Measurements from ENCODE around the gene SPRYD4. TPM values are rescaled to one million over a fixed set of nuclear protein-coding genes. Genes with fewer than 3 reads are reported as not detected.
A peak's percentile ranks its signal among the peaks of the same experiment; 100 is the strongest.

SPRYD4 gene
- total RNA-seq, 1 experiment from 2014 or later, result 4.2 TPM

DNA sequence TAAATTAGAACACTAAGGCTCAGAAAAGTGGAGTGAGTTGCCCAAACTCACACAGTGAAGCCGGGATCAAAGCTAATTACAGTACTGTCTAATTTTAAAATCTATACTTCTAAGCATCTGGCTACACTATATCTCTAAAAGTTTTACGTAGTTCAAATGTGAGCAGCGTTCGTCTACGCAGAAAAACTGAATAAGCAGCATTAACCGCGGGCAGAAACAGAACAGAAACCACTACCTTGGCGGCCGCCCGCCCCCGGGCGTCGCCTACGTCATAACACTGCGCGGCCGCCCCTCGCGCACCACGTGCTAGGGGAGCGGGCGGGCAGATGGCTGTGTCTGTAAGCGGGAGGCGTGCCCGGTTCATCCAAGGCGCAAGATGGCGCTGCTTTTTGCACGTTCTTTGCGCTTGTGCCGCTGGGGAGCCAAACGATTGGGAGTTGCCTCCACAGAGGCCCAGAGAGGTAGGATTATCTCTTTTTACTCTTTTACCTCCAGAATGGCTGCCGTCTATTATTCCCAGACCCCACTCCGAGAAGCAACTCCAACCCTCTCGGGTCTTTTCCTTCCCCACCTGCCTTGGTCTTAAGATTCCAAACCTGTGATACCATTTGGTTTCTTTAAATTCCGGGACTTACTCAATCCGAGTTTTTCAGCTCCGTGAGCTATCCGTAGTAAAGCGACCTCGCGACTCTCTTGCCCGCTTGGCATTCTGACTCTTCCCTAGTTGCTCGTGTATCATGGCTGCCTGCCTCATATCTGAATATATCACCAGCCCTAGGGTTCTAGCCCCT, at the start of gene SPRYD4 (continued):
- TF ChIP-seq, protein P1, sequence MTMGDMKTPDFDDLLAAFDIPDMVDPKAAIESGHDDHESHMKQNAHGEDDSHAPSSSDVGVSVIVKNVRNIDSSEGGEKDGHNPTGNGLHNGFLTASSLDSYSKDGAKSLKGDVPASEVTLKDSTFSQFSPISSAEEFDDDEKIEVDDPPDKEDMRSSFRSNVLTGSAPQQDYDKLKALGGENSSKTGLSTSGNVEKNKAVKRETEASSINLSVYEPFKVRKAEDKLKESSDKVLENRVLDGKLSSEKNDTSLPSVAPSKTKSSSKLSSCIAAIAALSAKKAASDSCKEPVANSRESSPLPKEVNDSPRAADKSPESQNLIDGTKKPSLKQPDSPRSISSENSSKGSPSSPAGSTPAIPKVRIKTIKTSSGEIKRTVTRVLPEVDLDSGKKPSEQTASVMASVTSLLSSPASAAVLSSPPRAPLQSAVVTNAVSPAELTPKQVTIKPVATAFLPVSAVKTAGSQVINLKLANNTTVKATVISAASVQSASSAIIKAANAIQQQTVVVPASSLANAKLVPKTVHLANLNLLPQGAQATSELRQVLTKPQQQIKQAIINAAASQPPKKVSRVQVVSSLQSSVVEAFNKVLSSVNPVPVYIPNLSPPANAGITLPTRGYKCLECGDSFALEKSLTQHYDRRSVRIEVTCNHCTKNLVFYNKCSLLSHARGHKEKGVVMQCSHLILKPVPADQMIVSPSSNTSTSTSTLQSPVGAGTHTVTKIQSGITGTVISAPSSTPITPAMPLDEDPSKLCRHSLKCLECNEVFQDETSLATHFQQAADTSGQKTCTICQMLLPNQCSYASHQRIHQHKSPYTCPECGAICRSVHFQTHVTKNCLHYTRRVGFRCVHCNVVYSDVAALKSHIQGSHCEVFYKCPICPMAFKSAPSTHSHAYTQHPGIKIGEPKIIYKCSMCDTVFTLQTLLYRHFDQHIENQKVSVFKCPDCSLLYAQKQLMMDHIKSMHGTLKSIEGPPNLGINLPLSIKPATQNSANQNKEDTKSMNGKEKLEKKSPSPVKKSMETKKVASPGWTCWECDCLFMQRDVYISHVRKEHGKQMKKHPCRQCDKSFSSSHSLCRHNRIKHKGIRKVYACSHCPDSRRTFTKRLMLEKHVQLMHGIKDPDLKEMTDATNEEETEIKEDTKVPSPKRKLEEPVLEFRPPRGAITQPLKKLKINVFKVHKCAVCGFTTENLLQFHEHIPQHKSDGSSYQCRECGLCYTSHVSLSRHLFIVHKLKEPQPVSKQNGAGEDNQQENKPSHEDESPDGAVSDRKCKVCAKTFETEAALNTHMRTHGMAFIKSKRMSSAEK (CRISPR knock-in tag; IDR thresholded peaks at IDR 0.05; ENCODE audit: borderline replicate concordance), result no peak
- no peak for TF ChIP-seq NR2C2 (CRISPR knock-in tag; IDR thresholded peaks at IDR 0.05)
- peak; percentile 96 for TF ChIP-seq ETV6 (CRISPR knock-in tag; IDR thresholded peaks at IDR 0.05)
- TF ChIP-seq, protein P2, sequence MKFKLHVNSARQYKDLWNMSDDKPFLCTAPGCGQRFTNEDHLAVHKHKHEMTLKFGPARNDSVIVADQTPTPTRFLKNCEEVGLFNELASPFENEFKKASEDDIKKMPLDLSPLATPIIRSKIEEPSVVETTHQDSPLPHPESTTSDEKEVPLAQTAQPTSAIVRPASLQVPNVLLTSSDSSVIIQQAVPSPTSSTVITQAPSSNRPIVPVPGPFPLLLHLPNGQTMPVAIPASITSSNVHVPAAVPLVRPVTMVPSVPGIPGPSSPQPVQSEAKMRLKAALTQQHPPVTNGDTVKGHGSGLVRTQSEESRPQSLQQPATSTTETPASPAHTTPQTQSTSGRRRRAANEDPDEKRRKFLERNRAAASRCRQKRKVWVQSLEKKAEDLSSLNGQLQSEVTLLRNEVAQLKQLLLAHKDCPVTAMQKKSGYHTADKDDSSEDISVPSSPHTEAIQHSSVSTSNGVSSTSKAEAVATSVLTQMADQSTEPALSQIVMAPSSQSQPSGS (CRISPR knock-in tag; IDR thresholded peaks at IDR 0.05; ENCODE audit: borderline replicate concordance, low read depth), result no peak
- TF ChIP-seq, protein P3, sequence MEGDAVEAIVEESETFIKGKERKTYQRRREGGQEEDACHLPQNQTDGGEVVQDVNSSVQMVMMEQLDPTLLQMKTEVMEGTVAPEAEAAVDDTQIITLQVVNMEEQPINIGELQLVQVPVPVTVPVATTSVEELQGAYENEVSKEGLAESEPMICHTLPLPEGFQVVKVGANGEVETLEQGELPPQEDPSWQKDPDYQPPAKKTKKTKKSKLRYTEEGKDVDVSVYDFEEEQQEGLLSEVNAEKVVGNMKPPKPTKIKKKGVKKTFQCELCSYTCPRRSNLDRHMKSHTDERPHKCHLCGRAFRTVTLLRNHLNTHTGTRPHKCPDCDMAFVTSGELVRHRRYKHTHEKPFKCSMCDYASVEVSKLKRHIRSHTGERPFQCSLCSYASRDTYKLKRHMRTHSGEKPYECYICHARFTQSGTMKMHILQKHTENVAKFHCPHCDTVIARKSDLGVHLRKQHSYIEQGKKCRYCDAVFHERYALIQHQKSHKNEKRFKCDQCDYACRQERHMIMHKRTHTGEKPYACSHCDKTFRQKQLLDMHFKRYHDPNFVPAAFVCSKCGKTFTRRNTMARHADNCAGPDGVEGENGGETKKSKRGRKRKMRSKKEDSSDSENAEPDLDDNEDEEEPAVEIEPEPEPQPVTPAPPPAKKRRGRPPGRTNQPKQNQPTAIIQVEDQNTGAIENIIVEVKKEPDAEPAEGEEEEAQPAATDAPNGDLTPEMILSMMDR (IDR thresholded peaks at IDR 0.05), result no peak
- no peak for TF ChIP-seq OVOL2 (CRISPR knock-in tag; IDR thresholded peaks at IDR 0.05; ENCODE audit: borderline replicate concordance)
- TF ChIP-seq FOXJ3 (CRISPR knock-in tag; IDR thresholded peaks at IDR 0.05; ENCODE audit: borderline replicate concordance), result no peak
- TF ChIP-seq, protein P4, sequence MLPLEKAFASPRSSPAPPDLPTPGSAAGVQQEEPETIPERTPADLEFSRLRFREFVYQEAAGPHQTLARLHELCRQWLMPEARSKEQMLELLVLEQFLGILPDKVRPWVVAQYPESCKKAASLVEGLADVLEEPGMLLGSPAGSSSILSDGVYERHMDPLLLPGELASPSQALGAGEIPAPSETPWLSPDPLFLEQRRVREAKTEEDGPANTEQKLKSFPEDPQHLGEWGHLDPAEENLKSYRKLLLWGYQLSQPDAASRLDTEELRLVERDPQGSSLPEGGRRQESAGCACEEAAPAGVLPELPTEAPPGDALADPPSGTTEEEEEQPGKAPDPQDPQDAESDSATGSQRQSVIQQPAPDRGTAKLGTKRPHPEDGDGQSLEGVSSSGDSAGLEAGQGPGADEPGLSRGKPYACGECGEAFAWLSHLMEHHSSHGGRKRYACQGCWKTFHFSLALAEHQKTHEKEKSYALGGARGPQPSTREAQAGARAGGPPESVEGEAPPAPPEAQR (CRISPR knock-in tag; IDR thresholded peaks at IDR 0.05), result no peak
- no peak for TF ChIP-seq ZNF121 (CRISPR knock-in tag; IDR thresholded peaks at IDR 0.05)
- TF ChIP-seq SOX15 (CRISPR knock-in tag; IDR thresholded peaks at IDR 0.05), result no peak
- TF ChIP-seq TP53 (CRISPR knock-in tag; IDR thresholded peaks at IDR 0.05), result no peak
- TF ChIP-seq, protein P5, sequence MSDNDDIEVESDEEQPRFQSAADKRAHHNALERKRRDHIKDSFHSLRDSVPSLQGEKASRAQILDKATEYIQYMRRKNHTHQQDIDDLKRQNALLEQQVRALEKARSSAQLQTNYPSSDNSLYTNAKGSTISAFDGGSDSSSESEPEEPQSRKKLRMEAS (CRISPR knock-in tag; IDR thresholded peaks at IDR 0.05), result peak; percentile 99
- TF ChIP-seq ELF4 (CRISPR knock-in tag; IDR thresholded peaks at IDR 0.05; ENCODE audit: low read depth), result no peak
- TF ChIP-seq TCF7 (CRISPR knock-in tag; IDR thresholded peaks at IDR 0.05; ENCODE audit: low read depth), result no peak
- TF ChIP-seq CREB1 (CRISPR knock-in tag; IDR thresholded peaks at IDR 0.05), result peak; percentile 92
- TF ChIP-seq, protein P6, sequence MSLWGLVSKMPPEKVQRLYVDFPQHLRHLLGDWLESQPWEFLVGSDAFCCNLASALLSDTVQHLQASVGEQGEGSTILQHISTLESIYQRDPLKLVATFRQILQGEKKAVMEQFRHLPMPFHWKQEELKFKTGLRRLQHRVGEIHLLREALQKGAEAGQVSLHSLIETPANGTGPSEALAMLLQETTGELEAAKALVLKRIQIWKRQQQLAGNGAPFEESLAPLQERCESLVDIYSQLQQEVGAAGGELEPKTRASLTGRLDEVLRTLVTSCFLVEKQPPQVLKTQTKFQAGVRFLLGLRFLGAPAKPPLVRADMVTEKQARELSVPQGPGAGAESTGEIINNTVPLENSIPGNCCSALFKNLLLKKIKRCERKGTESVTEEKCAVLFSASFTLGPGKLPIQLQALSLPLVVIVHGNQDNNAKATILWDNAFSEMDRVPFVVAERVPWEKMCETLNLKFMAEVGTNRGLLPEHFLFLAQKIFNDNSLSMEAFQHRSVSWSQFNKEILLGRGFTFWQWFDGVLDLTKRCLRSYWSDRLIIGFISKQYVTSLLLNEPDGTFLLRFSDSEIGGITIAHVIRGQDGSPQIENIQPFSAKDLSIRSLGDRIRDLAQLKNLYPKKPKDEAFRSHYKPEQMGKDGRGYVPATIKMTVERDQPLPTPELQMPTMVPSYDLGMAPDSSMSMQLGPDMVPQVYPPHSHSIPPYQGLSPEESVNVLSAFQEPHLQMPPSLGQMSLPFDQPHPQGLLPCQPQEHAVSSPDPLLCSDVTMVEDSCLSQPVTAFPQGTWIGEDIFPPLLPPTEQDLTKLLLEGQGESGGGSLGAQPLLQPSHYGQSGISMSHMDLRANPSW (CRISPR knock-in tag; conservative IDR thresholded peaks at IDR 0.05; ENCODE audit: low read depth), result no peak
- TF ChIP-seq, protein P7, sequence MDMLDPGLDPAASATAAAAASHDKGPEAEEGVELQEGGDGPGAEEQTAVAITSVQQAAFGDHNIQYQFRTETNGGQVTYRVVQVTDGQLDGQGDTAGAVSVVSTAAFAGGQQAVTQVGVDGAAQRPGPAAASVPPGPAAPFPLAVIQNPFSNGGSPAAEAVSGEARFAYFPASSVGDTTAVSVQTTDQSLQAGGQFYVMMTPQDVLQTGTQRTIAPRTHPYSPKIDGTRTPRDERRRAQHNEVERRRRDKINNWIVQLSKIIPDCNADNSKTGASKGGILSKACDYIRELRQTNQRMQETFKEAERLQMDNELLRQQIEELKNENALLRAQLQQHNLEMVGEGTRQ (CRISPR knock-in tag; IDR thresholded peaks at IDR 0.05), result peak; percentile 94
- TF ChIP-seq, protein P8, sequence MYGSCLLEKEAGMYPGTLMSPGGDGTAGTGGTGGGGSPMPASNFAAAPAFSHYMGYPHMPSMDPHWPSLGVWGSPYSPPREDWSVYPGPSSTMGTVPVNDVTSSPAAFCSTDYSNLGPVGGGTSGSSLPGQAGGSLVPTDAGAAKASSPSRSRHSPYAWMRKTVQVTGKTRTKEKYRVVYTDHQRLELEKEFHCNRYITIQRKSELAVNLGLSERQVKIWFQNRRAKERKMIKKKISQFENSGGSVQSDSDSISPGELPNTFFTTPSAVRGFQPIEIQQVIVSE (CRISPR knock-in tag; IDR thresholded peaks at IDR 0.05; ENCODE audit: borderline replicate concordance), result no peak
- no peak for TF ChIP-seq ZBTB21 (CRISPR knock-in tag; IDR thresholded peaks at IDR 0.05; ENCODE audit: borderline replicate concordance)
- peak; percentile 98 for TF ChIP-seq CREM (CRISPR knock-in tag; IDR thresholded peaks at IDR 0.05)
- no peak for TF ChIP-seq ZNF671 (CRISPR knock-in tag; IDR thresholded peaks at IDR 0.05)
- TF ChIP-seq, protein P9, sequence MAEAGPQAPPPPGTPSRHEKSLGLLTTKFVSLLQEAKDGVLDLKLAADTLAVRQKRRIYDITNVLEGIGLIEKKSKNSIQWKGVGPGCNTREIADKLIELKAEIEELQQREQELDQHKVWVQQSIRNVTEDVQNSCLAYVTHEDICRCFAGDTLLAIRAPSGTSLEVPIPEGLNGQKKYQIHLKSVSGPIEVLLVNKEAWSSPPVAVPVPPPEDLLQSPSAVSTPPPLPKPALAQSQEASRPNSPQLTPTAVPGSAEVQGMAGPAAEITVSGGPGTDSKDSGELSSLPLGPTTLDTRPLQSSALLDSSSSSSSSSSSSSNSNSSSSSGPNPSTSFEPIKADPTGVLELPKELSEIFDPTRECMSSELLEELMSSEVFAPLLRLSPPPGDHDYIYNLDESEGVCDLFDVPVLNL (CRISPR knock-in tag; IDR thresholded peaks at IDR 0.05; ENCODE audit: borderline replicate concordance, low read depth), result no peak
